CD4-positive, alpha-beta T cell treated with Interleukin-12 subunit alpha and Interleukin-12 subunit beta, for 1 hour (primary cell): Measurements from ENCODE around the gene RPS24.
A peak's percentile ranks its signal among the peaks of the same experiment; 100 is the strongest.
"Not testable (repeated sequence)": the region's sequence is repeated elsewhere in the genome, so short reads cannot be mapped to it uniquely, and the experiment has no call there.

Experiments used
- DNase-seq: peaks from one replicate; pipeline ENCODE4 v3.0.0-alpha.2; 2020

The RPS24 gene

DNA sequence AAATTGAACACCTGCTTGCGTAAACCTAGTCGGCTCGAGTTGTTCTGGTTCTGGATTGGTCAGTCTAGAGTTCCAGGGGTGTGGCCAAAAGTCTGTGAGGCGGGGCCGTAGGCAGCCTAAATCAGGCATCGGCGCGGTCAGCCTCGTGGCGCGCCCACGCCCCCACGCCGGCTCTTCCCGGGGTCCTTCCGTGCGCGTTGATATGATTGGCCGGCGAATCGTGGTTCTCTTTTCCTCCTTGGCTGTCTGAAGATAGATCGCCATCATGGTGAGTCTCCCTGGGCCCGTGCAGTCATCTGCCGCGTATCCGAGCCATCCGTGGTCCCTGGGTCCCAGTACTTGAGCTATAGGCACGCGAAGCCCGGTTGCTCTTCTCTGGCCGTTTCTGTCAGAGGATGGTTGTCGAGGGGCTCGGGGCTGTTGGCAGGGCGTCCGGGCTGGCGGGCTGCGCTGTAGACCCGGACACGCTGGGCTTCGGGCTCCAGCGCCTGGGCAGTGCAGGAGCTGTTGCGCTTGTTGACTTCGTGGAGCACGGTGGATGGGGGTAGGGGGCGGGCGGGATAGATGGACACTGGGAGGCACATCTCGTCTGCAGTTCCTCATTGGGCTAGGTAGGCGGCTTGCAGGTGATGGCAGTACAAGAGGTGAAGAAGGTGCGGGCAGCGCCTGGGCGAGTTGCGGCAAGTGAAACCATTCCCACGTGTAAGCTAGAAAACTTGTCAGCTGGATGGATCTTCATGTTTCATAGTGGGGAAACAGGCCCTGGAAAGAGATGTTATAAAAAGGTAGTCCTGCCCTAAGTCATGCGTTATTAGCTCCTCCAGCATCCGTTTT is at the start of gene RPS24:
TSS of gene RPS24 (plus strand) at position 227 of the 834 bp plus-strand sequence. CDS start at position 266, 39 bp downstream.
- peak; percentile 97 for DNase-seq

GRCh38 chr10:77984986-77985385 is 48.7 kb upstream of the RPS24 start:
- DNase-seq = no peak

GRCh38 chr10:77987671-77988255 is 45.9 kb upstream of the RPS24 start:
- no peak for DNase-seq

DNA sequence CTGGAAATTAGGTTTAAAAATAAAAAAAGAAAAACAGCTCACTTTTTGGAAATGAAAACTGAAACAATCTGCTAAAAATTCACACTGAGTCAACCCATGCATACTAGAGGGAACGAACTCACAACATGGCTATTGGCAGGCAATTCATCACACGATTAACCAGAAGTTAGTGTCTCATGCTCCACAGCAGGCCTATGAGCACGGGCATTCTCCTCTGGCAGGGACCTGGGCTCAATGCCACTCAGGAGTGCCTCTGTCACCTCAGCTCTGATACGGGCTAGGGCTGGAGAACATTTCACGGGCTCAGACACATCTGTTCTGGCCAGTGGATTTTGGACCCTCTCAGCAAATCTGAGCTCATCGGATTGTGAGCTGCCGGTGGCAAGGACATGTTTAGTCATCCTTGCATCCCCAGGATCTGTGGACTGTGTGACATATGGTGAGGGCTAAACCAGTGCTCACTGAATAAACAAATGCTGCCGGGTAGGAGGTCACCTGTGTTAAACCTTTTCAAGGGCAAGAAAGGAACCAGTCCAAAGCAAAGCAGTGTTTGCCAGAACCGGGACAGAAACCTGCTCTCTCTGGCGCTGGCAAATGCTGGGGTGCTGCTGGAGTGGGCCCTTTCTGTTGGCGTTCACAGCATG is 44.5 kb upstream of the RPS24 start:
- no peak for DNase-seq

DNA sequence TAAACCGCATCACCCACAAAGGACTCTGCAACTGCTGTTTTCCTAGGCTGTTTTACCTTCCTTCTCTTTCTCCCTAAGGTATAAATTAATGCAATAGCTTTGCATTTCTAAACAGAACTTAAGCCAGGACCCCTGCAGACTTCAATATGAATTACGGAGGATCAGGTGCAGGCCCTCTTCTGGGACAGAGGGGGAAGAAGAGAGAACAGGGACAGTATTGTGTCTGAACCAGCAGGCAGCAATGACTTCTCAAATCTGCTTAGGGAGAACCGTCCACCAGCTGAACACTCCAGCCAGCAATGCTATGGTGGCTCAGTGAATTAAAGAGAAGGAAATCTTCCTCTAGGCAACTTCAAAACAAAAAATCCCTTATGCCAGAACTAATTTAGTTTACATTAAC is 40.0 kb upstream of the RPS24 start:
- DNase-seq = no peak

- DNase-seq = not testable (repeated sequence)
Observed at GRCh38 chr10:77998780-77999179, 34.9 kb upstream of the RPS24 start.

GRCh38 chr10:78000206-78000605 is 33.5 kb upstream of the RPS24 start:
- no peak for DNase-seq

- no peak for DNase-seq
Observed at GRCh38 chr10:78000956-78001472, 32.6 kb upstream of the RPS24 start.

- DNase-seq = no peak
Observed at GRCh38 chr10:78002541-78003288, 30.9 kb upstream of the RPS24 start.

- DNase-seq = no peak
Observed at GRCh38 chr10:78004215-78005026, 29.2 kb upstream of the RPS24 start.

- DNase-seq = no peak
Observed at GRCh38 chr10:78007172-78007571, 26.5 kb upstream of the RPS24 start.

- DNase-seq = no peak
Observed at GRCh38 chr10:78009662-78010061, 24.0 kb upstream of the RPS24 start.

DNA sequence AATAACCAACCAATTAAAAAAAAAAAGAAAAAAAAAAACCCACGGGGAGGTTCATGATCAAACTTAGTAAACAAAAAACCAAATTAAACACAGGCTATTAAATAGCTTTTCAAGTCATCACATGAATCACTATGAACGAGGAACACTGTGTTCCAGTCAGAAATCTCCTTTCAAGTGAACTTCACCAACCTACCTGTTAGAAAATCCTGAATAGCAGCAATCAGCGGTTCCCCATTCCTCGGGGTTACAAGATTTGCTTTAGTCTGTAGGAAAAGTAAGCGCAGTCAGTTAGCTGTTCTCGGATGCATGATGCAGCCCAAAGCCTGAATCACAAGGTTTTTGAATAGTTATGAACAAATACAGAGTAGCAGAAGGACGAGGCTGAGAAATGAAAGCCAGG is 23.4 kb upstream of the RPS24 start:
- DNase-seq = no peak

- no peak for DNase-seq
Observed at GRCh38 chr10:78011065-78011464, 22.6 kb upstream of the RPS24 start.

- no peak for DNase-seq
Observed at GRCh38 chr10:78013564-78013963, 20.1 kb upstream of the RPS24 start.

DNA sequence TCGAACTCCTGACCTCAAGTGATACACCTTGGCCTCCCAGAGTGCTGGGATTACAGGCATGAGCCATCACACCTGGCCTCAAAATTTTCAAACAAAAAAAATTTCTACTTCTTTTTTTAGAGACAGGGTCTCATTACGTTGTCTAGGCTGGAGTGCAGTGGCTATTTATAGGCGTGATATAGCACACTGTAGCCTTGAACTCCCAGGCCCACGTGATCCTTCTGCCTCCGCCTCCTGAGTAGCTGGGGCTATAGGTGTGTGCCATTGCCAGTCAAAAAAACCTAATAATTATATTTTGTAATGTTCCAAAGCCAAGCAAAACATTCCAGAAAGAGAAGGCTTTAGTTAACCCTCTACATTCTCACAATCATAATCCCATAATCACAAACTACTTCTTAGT is 18.1 kb upstream of the RPS24 start:
- no peak for DNase-seq

DNA sequence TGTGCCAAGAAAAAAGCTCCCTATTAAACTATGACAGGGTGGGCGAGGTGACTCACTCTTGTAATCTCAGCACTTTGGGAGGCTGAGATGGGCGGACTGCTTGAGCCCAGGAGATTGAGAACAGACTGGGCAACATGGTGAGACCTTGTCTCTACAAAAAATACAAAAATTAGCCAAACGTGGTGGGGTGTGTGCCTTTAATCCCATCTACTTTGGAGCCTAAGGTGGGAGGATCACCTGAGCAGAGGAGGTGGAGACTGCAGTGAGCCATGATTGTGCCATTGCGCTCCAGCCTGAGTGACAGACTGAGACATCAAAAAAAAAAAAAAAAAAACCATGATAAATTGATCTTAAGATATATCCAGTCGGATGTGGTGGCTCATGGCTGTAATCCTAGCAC is 15.8 kb upstream of the RPS24 start:
- DNase-seq = no peak

DNA sequence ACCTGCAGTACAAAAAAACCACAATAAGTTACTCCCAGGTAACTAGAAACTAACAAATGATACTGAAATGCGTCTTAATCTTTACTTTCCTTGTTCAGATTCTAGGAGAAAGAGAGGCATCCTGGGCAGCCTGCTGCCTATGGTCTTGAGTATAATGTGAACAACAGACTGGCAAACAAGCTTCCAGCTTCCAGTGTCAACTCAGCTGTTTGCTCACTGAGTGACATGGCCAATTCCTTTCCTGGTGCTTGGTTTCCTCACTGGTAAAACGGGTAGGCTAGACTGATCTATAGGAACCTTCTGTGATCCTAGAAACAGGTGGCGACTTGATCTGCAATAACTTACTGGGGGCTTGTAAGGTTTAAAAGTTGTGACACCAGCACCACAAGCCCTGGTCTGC is 14.4 kb upstream of the RPS24 start:
- no peak for DNase-seq

DNA sequence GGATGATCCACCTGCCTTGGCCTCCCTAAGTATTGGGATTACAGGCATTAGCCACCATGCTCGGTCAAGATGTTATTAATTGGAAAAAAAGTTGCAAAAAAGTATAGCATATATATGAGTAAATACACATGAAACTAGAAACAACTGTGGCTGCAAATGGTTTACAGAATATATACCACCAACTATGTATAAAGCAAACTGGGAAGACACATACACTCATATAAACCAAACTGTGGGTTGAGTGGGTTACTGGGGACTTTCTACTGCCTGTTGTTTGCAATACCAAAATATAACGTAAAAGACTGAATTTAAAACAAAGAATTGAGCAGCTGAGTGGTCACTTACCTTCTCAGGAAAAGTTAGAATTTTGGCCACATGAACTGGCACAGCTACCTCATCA is 12.5 kb upstream of the RPS24 start:
- DNase-seq = no peak

GRCh38 chr10:78023741-78024140 is 9.9 kb upstream of the RPS24 start:
- DNase-seq = no peak

- no peak for DNase-seq
Observed at GRCh38 chr10:78025685-78026364, 7.8 kb upstream of the RPS24 start.
